ENCODE measurements around the gene RABGGTA. TPM values are rescaled to one million over a fixed set of nuclear protein-coding genes. Genes with fewer than 3 reads are reported as not detected.

RABGGTA gene
- total and polyA plus RNA-seq, 9 of the 15 experiments (the other 6 are each of a cell fraction or from before 2014, with no cell fraction given) = 4.5 to 24.2 (median 15.5) TPM

DNA sequence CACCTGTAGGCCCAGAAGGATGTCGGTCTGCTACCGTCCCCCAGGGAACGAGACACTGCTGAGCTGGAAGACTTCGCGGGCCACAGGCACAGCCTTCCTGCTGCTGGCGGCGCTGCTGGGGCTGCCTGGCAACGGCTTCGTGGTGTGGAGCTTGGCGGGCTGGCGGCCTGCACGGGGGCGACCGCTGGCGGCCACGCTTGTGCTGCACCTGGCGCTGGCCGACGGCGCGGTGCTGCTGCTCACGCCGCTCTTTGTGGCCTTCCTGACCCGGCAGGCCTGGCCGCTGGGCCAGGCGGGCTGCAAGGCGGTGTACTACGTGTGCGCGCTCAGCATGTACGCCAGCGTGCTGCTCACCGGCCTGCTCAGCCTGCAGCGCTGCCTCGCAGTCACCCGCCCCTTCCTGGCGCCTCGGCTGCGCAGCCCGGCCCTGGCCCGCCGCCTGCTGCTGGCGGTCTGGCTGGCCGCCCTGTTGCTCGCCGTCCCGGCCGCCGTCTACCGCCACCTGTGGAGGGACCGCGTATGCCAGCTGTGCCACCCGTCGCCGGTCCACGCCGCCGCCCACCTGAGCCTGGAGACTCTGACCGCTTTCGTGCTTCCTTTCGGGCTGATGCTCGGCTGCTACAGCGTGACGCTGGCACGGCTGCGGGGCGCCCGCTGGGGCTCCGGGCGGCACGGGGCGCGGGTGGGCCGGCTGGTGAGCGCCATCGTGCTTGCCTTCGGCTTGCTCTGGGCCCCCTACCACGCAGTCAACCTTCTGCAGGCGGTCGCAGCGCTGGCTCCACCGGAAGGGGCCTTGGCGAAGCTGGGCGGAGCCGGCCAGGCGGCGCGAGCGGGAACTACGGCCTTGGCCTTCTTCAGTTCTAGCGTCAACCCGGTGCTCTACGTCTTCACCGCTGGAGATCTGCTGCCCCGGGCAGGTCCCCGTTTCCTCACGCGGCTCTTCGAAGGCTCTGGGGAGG is 39.5 kb upstream of the RABGGTA start, which contains the start of gene LTB4R:
TSS of gene LTB4R (plus strand) at position 857 of the 959 bp plus-strand sequence. CDS start 4,150 bp downstream, outside the sequence.
- BruUV-seq (replicated peaks) = no TSS peak
- CTCF ChIA-PET (ENCODE audit: low intra/inter-chr PET ratio) = no interaction called here
- H2AFZ ChIP-seq (ENCODE audit: low read depth, low read length) = no peak within 1 kb of the TSS
- POLR2A ChIA-PET = interaction anchor here (0.6 kb wide), 1 partner anchor 165 kb away, joined by 4 read pairs; no protein-coding TSS in a partner anchor
- no peak within 1 kb of the TSS for H3K4me2 ChIP-seq (ENCODE audit: insufficient read depth, low read length)
- H4K20me1 ChIP-seq (replicated peaks; ENCODE audit: control insufficient read depth, insufficient read depth, low read length) = no peaks in the 10 kb centered on the region
- H3K27ac ChIP-seq (ENCODE audit: extremely low read depth, low read depth, low read length) = no peak within 1 kb of the TSS
- WGBS (ENCODE audit: insufficient coverage, low coverage, missing lambda C conversion rate) = 97% methylated on average over 42 of the region's 99 CpGs
- peaks cover 8 to 11% of the 10 kb centered on the region in 2 experiments; a peak in 4 of 5 replicates for H3K4me1 ChIP-seq (replicated peaks in 1 of 2; ENCODE audit: control insufficient read depth in 2 of 2, insufficient read depth in 2 of 2, low read length in 2 of 2)
- DNase-seq (ENCODE audit: extremely low read depth in 1 of 4, low spot score in 3 of 4) (no peak), FAIRE-seq (no peak), ATAC-seq (no peak)
- TF ChIP-seq HNRNPK (IDR thresholded peaks at IDR 0.05; ENCODE audit: low read depth, low read length, poor library complexity, severe bottlenecking) = no peak
- TF ChIP-seq ZBTB33 (CRISPR knock-in tag; IDR thresholded peaks at IDR 0.05) = peak; percentile 92
- no peak within 1 kb of the TSS for H3K4me3 ChIP-seq
- in situ Hi-C loops (cut with MboI) = no loop called here
- H3K9me3 ChIP-seq (replicated peaks; ENCODE audit: control insufficient read depth, insufficient read depth, low read depth, low read length) = no peaks in the 10 kb centered on the region
- H3K36me3 ChIP-seq (ENCODE audit: control insufficient read depth, insufficient read depth, low read length) = peaks cover 39% of the 10 kb centered on the region; the same call in 2 of the 3 replicates
- H3K79me2 ChIP-seq (ENCODE audit: control insufficient read depth, insufficient read depth, low read length) = no peaks in the 10 kb centered on the region
- H3K9me1 ChIP-seq (ENCODE audit: control insufficient read depth, insufficient read depth, low read length) = no peaks in the 10 kb centered on the region
- no peak within 1 kb of the TSS for H3K9ac ChIP-seq (ENCODE audit: insufficient read depth in 1 of 2, low read depth in 2 of 2, low read length in 2 of 2)
- H3K27me3 ChIP-seq (ENCODE audit: control insufficient read depth in 2 of 2, insufficient read depth in 2 of 2, low read length in 2 of 2) = no peaks in the 10 kb centered on the region
- intact Hi-C loops (cut with micrococcal nuclease) = no loop called here

Measured in K562 (cell line).